Measurements from ENCODE around the gene RIMS1.

Gene RIMS1

GRCh38 chr6:72414657-72415056 lies 528.3 kb downstream of the RIMS1 start:
- DNase-seq (ENCODE audit: low read depth) = no peak
- no peak overlapping the region for H3K4me3 ChIP-seq (ENCODE audit: low read length)
- no peak for TF ChIP-seq CTCF (conservative IDR thresholded peaks at IDR 0.05; ENCODE audit: low read length)

GRCh38 chr6:72416744-72417465 lies 530.6 kb downstream of the RIMS1 start:
- peak; percentile 20 for DNase-seq (ENCODE audit: low read depth)
- H3K4me3 ChIP-seq (ENCODE audit: low read length) = no peak overlapping the region
- no peak for TF ChIP-seq CTCF (conservative IDR thresholded peaks at IDR 0.05; ENCODE audit: low read length)

GRCh38 chr6:72417759-72418158 lies 531.4 kb downstream of the RIMS1 start:
- no peak for TF ChIP-seq CTCF (conservative IDR thresholded peaks at IDR 0.05; ENCODE audit: low read length)
- no peak for DNase-seq (ENCODE audit: low read depth)
- H3K4me3 ChIP-seq (ENCODE audit: low read length) = no peak overlapping the region

GRCh38 chr6:72418495-72418894 lies 532.1 kb downstream of the RIMS1 start:
- no peak for TF ChIP-seq CTCF (conservative IDR thresholded peaks at IDR 0.05; ENCODE audit: low read length)
- H3K4me3 ChIP-seq (ENCODE audit: low read length) = no peak overlapping the region
- DNase-seq (ENCODE audit: low read depth) = peak; percentile 86

- no peak for DNase-seq (ENCODE audit: low read depth)
- no peak for TF ChIP-seq CTCF (conservative IDR thresholded peaks at IDR 0.05; ENCODE audit: low read length)
- no peak overlapping the region for H3K4me3 ChIP-seq (ENCODE audit: low read length)
Measured at GRCh38 chr6:72419966-72420365, 533.6 kb downstream of the RIMS1 start.

- TF ChIP-seq CTCF (conservative IDR thresholded peaks at IDR 0.05; ENCODE audit: low read length) = no peak
- no peak for DNase-seq (ENCODE audit: low read depth)
- no peak overlapping the region for H3K4me3 ChIP-seq (ENCODE audit: low read length)
Measured at GRCh38 chr6:72420409-72420808, 534.1 kb downstream of the RIMS1 start.

GRCh38 chr6:72421387-72421786 lies 535.0 kb downstream of the RIMS1 start:
- H3K4me3 ChIP-seq (ENCODE audit: low read length) = no peak overlapping the region
- no peak for DNase-seq (ENCODE audit: low read depth)
- no peak for TF ChIP-seq CTCF (conservative IDR thresholded peaks at IDR 0.05; ENCODE audit: low read length)

All from AG10803 (cell line).